K562 (cell line): ENCODE results near the gene ASMTL. TPM values are rescaled to one million over a fixed set of nuclear protein-coding genes. Genes with fewer than 3 reads are reported as not detected.

Experiments
- COPS2 ChIP-seq: fragments of 450-650 bp; conservative IDR thresholded peaks from 2 replicates; pipeline ENCODE4 v1.6.1; 2016; ENCODE audit warnings: mild to moderate bottlenecking, moderate library complexity
- EHMT2 ChIP-seq: fragments of 450-650 bp; IDR thresholded peaks from 2 replicates; pipeline ENCODE4 v1.6.1; 2018; ENCODE audit warnings: antibody characterized with exemption
- ERF ChIP-seq: fragments of 450-650 bp; formaldehyde crosslinking; IDR thresholded peaks from 2 replicates; pipeline ENCODE4 v1.4.0; 2020; ENCODE audit warnings: mild to moderate bottlenecking, mixed read lengths
- ETS1 ChIP-seq: conservative IDR thresholded peaks from 2 replicates; pipeline ENCODE4 v1.6.1; 2011; ENCODE audit warnings: low read depth, mild to moderate bottlenecking, low read length; ENCODE audit not compliant: control insufficient read depth
- HDAC2 ChIP-seq: fragments of 450-650 bp; IDR thresholded peaks from 2 replicates; pipeline ENCODE4 v1.6.1; 2016; ENCODE audit warnings: mild to moderate bottlenecking
- HEY1 ChIP-seq: fragments of 250-450 bp; sonication (Bioruptor Pico); IDR thresholded peaks from 2 replicates; pipeline ENCODE4 v1.5.0; 2020; ENCODE audit warnings: mild to moderate bottlenecking, moderate library complexity, borderline replicate concordance
- KDM2B ChIP-seq: fragments of 250-450 bp; sonication (Bioruptor Pico); IDR thresholded peaks from 2 replicates; pipeline ENCODE4 v1.8.0; 2021; ENCODE audit warnings: mild to moderate bottlenecking, moderate library complexity
- NCOR1 ChIP-seq: fragments of 450-650 bp; IDR thresholded peaks from 2 replicates; pipeline ENCODE4 v1.6.1; 2016; ENCODE audit warnings: mild to moderate bottlenecking, moderate library complexity
- NEUROD1 ChIP-seq: fragments of 150-350 bp; IDR thresholded peaks from 2 replicates; pipeline ENCODE4 v1.6.1; 2014; ENCODE audit warnings: borderline replicate concordance, low read length, low read depth; ENCODE audit not compliant: partially characterized antibody
- NFIC ChIP-seq: fragments of 450-650 bp; IDR thresholded peaks from 2 replicates; pipeline ENCODE4 v1.6.1; 2017; ENCODE audit warnings: mild to moderate bottlenecking, inconsistent platforms
- TBP ChIP-seq: optimal IDR thresholded peaks from 2 replicates; pipeline ENCODE3; 2011; ENCODE audit warnings: low read depth, low read length, improper control_type of control experiment
- XRCC3 ChIP-seq: fragments of 450-650 bp; IDR thresholded peaks from 2 replicates; pipeline ENCODE4 v1.6.1; 2017; ENCODE audit warnings: mild to moderate bottlenecking, moderate library complexity
- ZNF586 ChIP-seq: fragments of 450-650 bp; formaldehyde crosslinking; conservative IDR thresholded peaks from 2 replicates; pipeline ENCODE4 v1.4.0; 2020; ENCODE audit warnings: mild to moderate bottlenecking, moderate library complexity
- ZSCAN29 ChIP-seq: fragments of 450-650 bp; IDR thresholded peaks from 2 replicates; pipeline ENCODE4 v1.6.1; 2017
- polyA plus RNA-seq, 8 experiments: library from polyadenylated mRNA; depleted of rRNA in 4 of 8; stranded (reverse) in 5 of 8; unstranded in 3 of 8; fragments of >200 nt; fragmentation: Nextera tagmentation in 2 of 8; fragmentation: Illumina TruSeq in 1 of 8; extraction: Ambion mirVana in 2 of 8; extraction: Trizol in 1 of 8; gene quantifications; 2 replicates each; pipeline versions ENCODE4 v1.2.1 to v1.2.3, GENCODE V29; 2011 to 2014; ENCODE audit warnings: inconsistent platforms in 1 of 8, missing spikeins in 1 of 8
- total RNA-seq, 7 experiments: library from RNA; depleted of rRNA in 6 of 7; stranded (reverse); fragments of >200 nt in 6 of 7; fragmentation: Illumina TruSeq in 2 of 7; extraction: Trizol in 2 of 7; gene quantifications; 2 replicates each; pipeline versions ENCODE4 v1.2.1 to v1.2.3, GENCODE V29; 2011 to 2021; ENCODE audit warnings: low replicate concordance in 1 of 7
- TF ChIP-seq, protein P1 (sequence below): fragments of 450-650 bp; IDR thresholded peaks from 2 replicates; pipeline ENCODE4 v1.6.1; 2016; ENCODE audit warnings: low read depth
- TF ChIP-seq, protein P2 (sequence below): fragments of 450-650 bp; formaldehyde crosslinking; IDR thresholded peaks from 2 replicates; pipeline ENCODE4 v1.4.0; 2020; ENCODE audit warnings: mild to moderate bottlenecking, mixed read lengths
- TF ChIP-seq, protein P3 (sequence below): sonication (generic); formaldehyde crosslinking; IDR thresholded peaks from 2 replicates; pipeline ENCODE4 v1.8.0; 2022; ENCODE audit warnings: mild to moderate bottlenecking, low read depth, missing genetic modification reagents

Gene ASMTL
- total and polyA plus RNA-seq, 9 of the 15 experiments (the other 6 are each of a cell fraction or from before 2014, with no cell fraction given): 0.56 to 20.6 (median 7.6) TPM

DNA sequence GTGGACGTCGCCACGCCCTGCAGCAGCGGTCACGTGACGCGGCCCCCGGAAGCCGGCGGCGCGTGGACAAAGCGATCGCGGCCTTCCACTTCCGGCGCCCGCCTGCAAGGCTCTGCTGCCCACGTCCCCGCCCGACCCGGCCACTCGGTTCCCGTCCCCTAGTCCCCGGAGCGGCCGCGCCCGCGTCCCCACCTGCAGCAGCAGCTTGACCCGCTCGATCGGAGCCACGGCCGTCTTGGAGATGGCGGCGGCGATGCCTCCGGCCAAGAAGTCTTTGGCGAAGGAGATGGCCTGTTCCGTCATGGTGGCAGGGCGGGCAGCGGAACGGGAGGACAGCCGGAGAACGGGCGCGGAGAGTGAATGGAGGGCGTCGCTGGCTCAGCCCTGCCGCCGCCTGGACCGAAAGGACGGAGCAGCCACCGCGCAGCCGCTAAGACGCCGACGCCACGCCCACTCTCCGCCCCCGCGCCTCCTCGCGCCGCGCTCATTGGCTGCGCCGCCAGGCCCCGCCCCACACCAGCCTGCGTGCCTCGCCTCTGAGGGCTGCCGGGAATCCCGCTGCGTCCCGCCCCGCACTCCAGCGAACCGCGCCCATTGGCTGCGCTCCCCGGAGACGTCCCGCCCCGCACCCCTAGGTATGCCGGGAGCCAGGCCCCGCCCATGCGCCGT lies 60.9 kb downstream of the ASMTL start, which contains the start of gene SLC25A6 (continued):
- TF ChIP-seq, protein P1, sequence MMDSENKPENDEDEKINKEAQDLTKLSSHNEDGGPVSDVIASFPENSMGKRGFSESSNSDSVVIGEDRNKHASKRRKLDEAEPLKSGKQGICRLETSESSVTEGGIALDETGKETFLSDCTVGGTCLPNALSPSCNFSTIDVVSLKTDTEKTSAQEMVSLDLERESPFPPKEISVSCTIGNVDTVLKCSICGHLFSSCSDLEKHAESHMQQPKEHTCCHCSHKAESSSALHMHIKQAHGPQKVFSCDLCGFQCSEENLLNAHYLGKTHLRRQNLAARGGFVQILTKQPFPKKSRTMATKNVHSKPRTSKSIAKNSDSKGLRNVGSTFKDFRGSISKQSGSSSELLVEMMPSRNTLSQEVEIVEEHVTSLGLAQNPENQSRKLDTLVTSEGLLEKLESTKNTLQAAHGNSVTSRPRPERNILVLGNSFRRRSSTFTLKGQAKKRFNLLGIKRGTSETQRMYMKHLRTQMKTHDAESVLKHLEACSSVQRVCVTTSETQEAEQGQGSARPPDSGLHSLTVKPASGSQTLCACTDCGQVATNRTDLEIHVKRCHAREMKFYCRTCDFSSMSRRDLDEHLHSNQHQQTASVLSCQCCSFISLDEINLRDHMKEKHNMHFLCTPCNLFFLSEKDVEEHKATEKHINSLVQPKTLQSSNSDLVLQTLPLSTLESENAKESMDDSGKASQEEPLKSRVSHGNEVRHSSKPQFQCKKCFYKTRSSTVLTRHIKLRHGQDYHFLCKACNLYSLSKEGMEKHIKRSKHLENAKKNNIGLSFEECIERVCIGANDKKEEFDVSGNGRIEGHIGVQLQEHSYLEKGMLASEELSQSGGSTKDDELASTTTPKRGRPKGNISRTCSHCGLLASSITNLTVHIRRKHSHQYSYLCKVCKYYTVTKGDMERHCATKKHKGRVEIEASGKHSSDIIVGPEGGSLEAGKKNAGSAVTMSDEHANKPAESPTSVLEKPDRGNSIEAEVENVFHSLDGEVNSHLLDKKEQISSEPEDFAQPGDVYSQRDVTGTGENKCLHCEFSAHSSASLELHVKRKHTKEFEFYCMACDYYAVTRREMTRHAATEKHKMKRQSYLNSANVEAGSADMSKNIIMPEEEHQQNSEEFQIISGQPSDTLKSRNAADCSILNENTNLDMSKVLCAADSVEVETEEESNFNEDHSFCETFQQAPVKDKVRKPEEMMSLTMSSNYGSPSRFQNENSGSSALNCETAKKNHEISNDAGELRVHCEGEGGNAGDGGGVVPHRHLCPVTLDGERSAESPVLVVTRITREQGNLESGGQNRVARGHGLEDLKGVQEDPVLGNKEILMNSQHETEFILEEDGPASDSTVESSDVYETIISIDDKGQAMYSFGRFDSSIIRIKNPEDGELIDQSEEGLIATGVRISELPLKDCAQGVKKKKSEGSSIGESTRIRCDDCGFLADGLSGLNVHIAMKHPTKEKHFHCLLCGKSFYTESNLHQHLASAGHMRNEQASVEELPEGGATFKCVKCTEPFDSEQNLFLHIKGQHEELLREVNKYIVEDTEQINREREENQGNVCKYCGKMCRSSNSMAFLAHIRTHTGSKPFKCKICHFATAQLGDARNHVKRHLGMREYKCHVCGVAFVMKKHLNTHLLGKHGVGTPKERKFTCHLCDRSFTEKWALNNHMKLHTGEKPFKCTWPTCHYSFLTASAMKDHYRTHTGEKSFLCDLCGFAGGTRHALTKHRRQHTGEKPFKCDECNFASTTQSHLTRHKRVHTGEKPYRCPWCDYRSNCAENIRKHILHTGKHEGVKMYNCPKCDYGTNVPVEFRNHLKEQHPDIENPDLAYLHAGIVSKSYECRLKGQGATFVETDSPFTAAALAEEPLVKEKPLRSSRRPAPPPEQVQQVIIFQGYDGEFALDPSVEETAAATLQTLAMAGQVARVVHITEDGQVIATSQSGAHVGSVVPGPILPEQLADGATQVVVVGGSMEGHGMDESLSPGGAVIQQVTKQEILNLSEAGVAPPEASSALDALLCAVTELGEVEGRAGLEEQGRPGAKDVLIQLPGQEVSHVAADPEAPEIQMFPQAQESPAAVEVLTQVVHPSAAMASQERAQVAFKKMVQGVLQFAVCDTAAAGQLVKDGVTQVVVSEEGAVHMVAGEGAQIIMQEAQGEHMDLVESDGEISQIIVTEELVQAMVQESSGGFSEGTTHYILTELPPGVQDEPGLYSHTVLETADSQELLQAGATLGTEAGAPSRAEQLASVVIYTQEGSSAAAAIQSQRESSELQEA: no peak
- no peak for TF ChIP-seq NEUROD1
- no peak for TF ChIP-seq ZSCAN29
- no peak for TF ChIP-seq EHMT2
- no peak for TF ChIP-seq ZNF586
- 0 out of 2 replicates have a peak, but pooled peaks have one; percentile 66 for TF ChIP-seq ERF (CRISPR knock-in tag)
- peak; percentile 87 for TF ChIP-seq TBP
- TF ChIP-seq NFIC: no peak; the same call in 1 of the 2 replicates
- no peak for TF ChIP-seq HEY1 (CRISPR knock-in tag)
- TF ChIP-seq, protein P2, sequence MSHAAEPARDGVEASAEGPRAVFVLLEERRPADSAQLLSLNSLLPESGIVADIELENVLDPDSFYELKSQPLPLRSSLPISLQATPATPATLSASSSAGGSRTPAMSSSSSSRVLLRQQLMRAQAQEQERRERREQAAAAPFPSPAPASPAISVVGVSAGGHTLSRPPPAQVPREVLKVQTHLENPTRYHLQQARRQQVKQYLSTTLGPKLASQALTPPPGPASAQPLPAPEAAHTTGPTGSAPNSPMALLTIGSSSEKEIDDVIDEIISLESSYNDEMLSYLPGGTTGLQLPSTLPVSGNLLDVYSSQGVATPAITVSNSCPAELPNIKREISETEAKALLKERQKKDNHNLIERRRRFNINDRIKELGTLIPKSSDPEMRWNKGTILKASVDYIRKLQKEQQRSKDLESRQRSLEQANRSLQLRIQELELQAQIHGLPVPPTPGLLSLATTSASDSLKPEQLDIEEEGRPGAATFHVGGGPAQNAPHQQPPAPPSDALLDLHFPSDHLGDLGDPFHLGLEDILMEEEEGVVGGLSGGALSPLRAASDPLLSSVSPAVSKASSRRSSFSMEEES (CRISPR knock-in tag): peak; percentile 99
- TF ChIP-seq NCOR1: 0 out of 2 replicates have a peak, but pooled peaks have one; percentile 13
- peak; percentile 35; the same call in 1 of the 2 replicates for TF ChIP-seq HDAC2
- no peak for TF ChIP-seq KDM2B (CRISPR knock-in tag)
- no peak for TF ChIP-seq XRCC3
- no peak; the same call in 1 of the 2 replicates for TF ChIP-seq ETS1
- no peak for TF ChIP-seq COPS2
- TF ChIP-seq, protein P3, sequence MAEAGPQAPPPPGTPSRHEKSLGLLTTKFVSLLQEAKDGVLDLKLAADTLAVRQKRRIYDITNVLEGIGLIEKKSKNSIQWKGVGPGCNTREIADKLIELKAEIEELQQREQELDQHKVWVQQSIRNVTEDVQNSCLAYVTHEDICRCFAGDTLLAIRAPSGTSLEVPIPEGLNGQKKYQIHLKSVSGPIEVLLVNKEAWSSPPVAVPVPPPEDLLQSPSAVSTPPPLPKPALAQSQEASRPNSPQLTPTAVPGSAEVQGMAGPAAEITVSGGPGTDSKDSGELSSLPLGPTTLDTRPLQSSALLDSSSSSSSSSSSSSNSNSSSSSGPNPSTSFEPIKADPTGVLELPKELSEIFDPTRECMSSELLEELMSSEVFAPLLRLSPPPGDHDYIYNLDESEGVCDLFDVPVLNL (CRISPR knock-in tag): no peak
